ENCODE results near the gene ATF7IP2. TPM values are rescaled to one million over a fixed set of nuclear protein-coding genes. Genes with fewer than 3 reads are reported as not detected.

ATF7IP2 gene
- polyA plus RNA-seq, 1 donor (not counting 4 experiments of a cell fraction or from before 2014, with no cell fraction given) = 9.8 TPM

DNA sequence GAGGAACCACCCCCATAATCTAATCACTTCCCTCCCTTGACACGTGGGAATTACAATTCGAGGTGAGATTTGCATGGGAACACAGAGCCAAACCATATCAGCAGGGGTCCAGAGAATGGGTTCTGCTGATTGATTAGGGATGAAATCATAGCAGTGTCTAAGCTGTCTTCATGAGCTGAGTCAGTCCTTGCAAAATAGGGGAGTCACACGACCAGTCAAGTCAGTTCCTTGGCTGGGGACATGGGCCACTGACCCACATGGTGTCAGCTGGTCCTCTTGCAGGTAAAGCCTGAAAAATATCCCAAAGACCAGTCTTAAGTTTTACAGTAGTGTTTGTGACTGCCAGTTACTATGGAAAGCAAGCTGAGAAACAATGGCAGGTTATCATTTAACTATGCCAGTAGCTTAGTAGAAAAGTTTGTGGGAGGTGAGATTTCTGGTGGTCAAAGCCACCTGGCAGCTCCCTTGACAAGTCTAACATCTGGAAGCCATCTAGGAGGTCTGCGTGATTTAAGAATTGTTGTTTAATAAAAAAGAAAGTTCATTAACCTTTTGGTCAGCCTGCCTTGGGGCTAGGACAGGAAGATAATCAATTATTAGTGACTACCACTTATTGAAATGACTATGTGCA lies 15.7 kb upstream of the ATF7IP2 start:
- no peaks in the 10 kb centered on the region for H3K9me1 ChIP-seq (ENCODE audit: control insufficient read depth, extremely low read depth, insufficient read depth, low read length)
- dilution Hi-C loops (cut with MboI; ENCODE audit: extremely low pct_ligation_motif_present, low sequenced_read_pairs) = no loop called here
- H3K9ac ChIP-seq (ENCODE audit: control insufficient read depth, extremely low read depth, insufficient read depth, low read length) = no peak overlapping the region
- FAIRE-seq = no peak
- H3K4me1 ChIP-seq (ENCODE audit: control insufficient read depth, extremely low read depth, insufficient read depth, low read length) = peaks cover 3% of the 10 kb centered on the region
- H3K27me3 ChIP-seq (ENCODE audit: control insufficient read depth, extremely low read depth, insufficient read depth, low read length) = no peaks in the 10 kb centered on the region
- H3K9me3 ChIP-seq (ENCODE audit: control insufficient read depth, low read depth, low read length) = no peaks in the 10 kb centered on the region
- TF ChIP-seq EZH2 (IDR thresholded peaks at IDR 0.05; ENCODE audit: low read length) (no peak), CTCF (optimal IDR thresholded peaks at IDR 0.05 in 1 of 3, IDR thresholded peaks at IDR 0.05 in 1 of 3, conservative IDR thresholded peaks at IDR 0.05 in 1 of 3; ENCODE audit: extremely low read depth in 1 of 3, insufficient read depth in 2 of 3, low read length in 3 of 3) (no peak)
- no peak overlapping the region for H3K4me3 ChIP-seq (ENCODE audit: control insufficient read depth in 2 of 3, extremely low read depth in 1 of 3, insufficient read depth in 2 of 3, low read depth in 1 of 3, low read length in 3 of 3)
- H4K20me1 ChIP-seq (ENCODE audit: control insufficient read depth, extremely low read depth, insufficient read depth, low read length) = no peaks in the 10 kb centered on the region
- H2AFZ ChIP-seq (ENCODE audit: control insufficient read depth, low read length) = no peak overlapping the region
- no peaks in the 10 kb centered on the region for H3K36me3 ChIP-seq (ENCODE audit: control insufficient read depth in 2 of 2, extremely low read depth in 1 of 2, insufficient read depth in 2 of 2, low read length in 2 of 2)
- no peak for DNase-seq (ENCODE audit: low read depth, low spot score)
- H3K4me2 ChIP-seq (ENCODE audit: control insufficient read depth, extremely low read depth, insufficient read depth, low read depth, low read length) = no peak overlapping the region
- no peaks in the 10 kb centered on the region for H3K79me2 ChIP-seq (ENCODE audit: control insufficient read depth, insufficient read depth, low read length)
- no peak overlapping the region for H3K27ac ChIP-seq (ENCODE audit: control insufficient read depth, insufficient read depth, low read length)

- Histone ChIP-seq H3K36me3 (ENCODE audit: control insufficient read depth in 2 of 2, extremely low read depth in 1 of 2, insufficient read depth in 2 of 2, low read length in 2 of 2) (no peaks in the 10 kb centered on the region), H3K27me3 (ENCODE audit: control insufficient read depth, extremely low read depth, insufficient read depth, low read length) (no peaks in the 10 kb centered on the region), H3K4me3 (ENCODE audit: control insufficient read depth in 2 of 3, extremely low read depth in 1 of 3, insufficient read depth in 2 of 3, low read depth in 1 of 3, low read length in 3 of 3) (no peak overlapping the region), H3K9me1 (ENCODE audit: control insufficient read depth, extremely low read depth, insufficient read depth, low read length) (no peaks in the 10 kb centered on the region), H3K9ac (ENCODE audit: control insufficient read depth, extremely low read depth, insufficient read depth, low read length) (no peak overlapping the region), H2AFZ (ENCODE audit: control insufficient read depth, low read length) (no peak overlapping the region), H3K4me2 (ENCODE audit: control insufficient read depth, extremely low read depth, insufficient read depth, low read depth, low read length) (no peak overlapping the region), H3K79me2 (ENCODE audit: control insufficient read depth, insufficient read depth, low read length) (no peaks in the 10 kb centered on the region), H3K27ac (ENCODE audit: control insufficient read depth, insufficient read depth, low read length) (no peak overlapping the region), H3K9me3 (ENCODE audit: control insufficient read depth, low read depth, low read length) (no peaks in the 10 kb centered on the region), H3K4me1 (ENCODE audit: control insufficient read depth, extremely low read depth, insufficient read depth, low read length) (peaks cover 3% of the 10 kb centered on the region), H4K20me1 (ENCODE audit: control insufficient read depth, extremely low read depth, insufficient read depth, low read length) (no peaks in the 10 kb centered on the region)
- no peak for TF ChIP-seq EZH2 (IDR thresholded peaks at IDR 0.05; ENCODE audit: low read length)
- TF ChIP-seq CTCF (optimal IDR thresholded peaks at IDR 0.05 in 1 of 3, IDR thresholded peaks at IDR 0.05 in 1 of 3, conservative IDR thresholded peaks at IDR 0.05 in 1 of 3; ENCODE audit: extremely low read depth in 1 of 3, insufficient read depth in 2 of 3, low read length in 3 of 3) = no peak
- no peak for FAIRE-seq
- no peak for DNase-seq (ENCODE audit: low read depth, low spot score)
- dilution Hi-C loops (cut with MboI; ENCODE audit: extremely low pct_ligation_motif_present, low sequenced_read_pairs) = no loop called here
Observed at GRCh38 chr16:10371592-10371991, 14.3 kb upstream of the ATF7IP2 start.

All from keratinocyte (primary cell).